ENCODE results near the gene MEF2B. TPM values are rescaled to one million over a fixed set of nuclear protein-coding genes. Genes with fewer than 3 reads are reported as not detected.

Gene MEF2B
- total RNA-seq, 1 experiment from 2014 or later: 1.1 TPM

- ChIA-PET POLR2A (no interaction called here), CTCF (no interaction called here)
- DNase-seq (ENCODE audit: low read depth, low spot score) (no peak), ATAC-seq (no peak)
- in situ Hi-C loops (cut with HindIII; ENCODE audit: low pct_unique_long_range_greater_than_20kb, low sequenced_read_pairs) (no loop called here), intact Hi-C loops (cut with micrococcal nuclease; ENCODE audit: unreplicated experiment) (no loop called here)
- no peak for TF ChIP-seq CTCF (IDR thresholded peaks at IDR 0.05)
- no peak for TF ChIP-seq POLR2AphosphoS5 (IDR thresholded peaks at IDR 0.05; ENCODE audit: low read depth, low read length)
- TF ChIP-seq REST (IDR thresholded peaks at IDR 0.05; ENCODE audit: insufficient read depth in 1 of 2, low read depth in 2 of 2, low read length in 1 of 2): no peak
- no peak for TF ChIP-seq SIN3A (IDR thresholded peaks at IDR 0.05; ENCODE audit: borderline replicate concordance, insufficient read depth, low read depth, low read length)
- no peak for TF ChIP-seq TCF7L2 (IDR thresholded peaks at IDR 0.05; ENCODE audit: low read depth, low read length)
- H3K4me3 ChIP-seq (ENCODE audit: low read depth in 2 of 2, low read length in 2 of 2): no peak overlapping the region
- no peaks in the 10 kb centered on the region for H3K4me1 ChIP-seq (ENCODE audit: control insufficient read depth, insufficient read depth, low read length)
- no peak overlapping the region for H3K27ac ChIP-seq (ENCODE audit: low read length)
- no peaks in the 10 kb centered on the region for H3K27me3 ChIP-seq (ENCODE audit: control insufficient read depth, insufficient read depth, low read length)
- no peaks in the 10 kb centered on the region for H3K36me3 ChIP-seq (ENCODE audit: control insufficient read depth, insufficient read depth, low read length)
- H3K9me3 ChIP-seq (ENCODE audit: control insufficient read depth, insufficient read depth, low read depth, low read length): no peaks in the 10 kb centered on the region
- BruUV-seq (replicated peaks): no TSS peak
Measured at GRCh38 chr19:19111967-19112580, 58.0 kb downstream of the MEF2B start.

GRCh38 chr19:19111136-19111835, 58.8 kb downstream of the MEF2B start:
- ChIA-PET POLR2A (no interaction called here), CTCF (interaction anchor here (0.6 kb wide), 1 partner anchor 31 kb away, joined by 8 read pairs; no protein-coding TSS in a partner anchor)
- intact Hi-C loops (cut with micrococcal nuclease; ENCODE audit: unreplicated experiment): no loop called here
- ATAC-seq (no peak), DNase-seq (ENCODE audit: low read depth, low spot score) (no peak)
- BruUV-seq (replicated peaks): no TSS peak
- Histone ChIP-seq H3K27me3 (ENCODE audit: control insufficient read depth, insufficient read depth, low read length) (no peaks in the 10 kb centered on the region), H3K4me3 (ENCODE audit: low read depth in 2 of 2, low read length in 2 of 2) (no peak overlapping the region), H3K4me1 (ENCODE audit: control insufficient read depth, insufficient read depth, low read length) (no peaks in the 10 kb centered on the region), H3K36me3 (ENCODE audit: control insufficient read depth, insufficient read depth, low read length) (no peaks in the 10 kb centered on the region), H3K9me3 (ENCODE audit: control insufficient read depth, insufficient read depth, low read depth, low read length) (no peaks in the 10 kb centered on the region), H3K27ac (ENCODE audit: low read length) (no peak overlapping the region)
- in situ Hi-C loops (cut with HindIII; ENCODE audit: low pct_unique_long_range_greater_than_20kb, low sequenced_read_pairs): no loop called here
- TF ChIP-seq TCF7L2 (IDR thresholded peaks at IDR 0.05; ENCODE audit: low read depth, low read length): no peak
- no peak for TF ChIP-seq POLR2AphosphoS5 (IDR thresholded peaks at IDR 0.05; ENCODE audit: low read depth, low read length)
- TF ChIP-seq REST (IDR thresholded peaks at IDR 0.05; ENCODE audit: insufficient read depth in 1 of 2, low read depth in 2 of 2, low read length in 1 of 2): no peak

Data from Panc1 (cell line).